Neural crest cell (in vitro differentiated cells): ENCODE results near the gene PCK2. TPM values are rescaled to one million over a fixed set of nuclear protein-coding genes. Genes with fewer than 3 reads are reported as not detected.

Experiments
- DNase-seq: peaks from one replicate; pipeline ENCODE4 v3.0.0; 2021; ENCODE audit warnings: low read depth, mixed read lengths, low spot score
- H3K27ac Mint-ChIP-seq: one replicate; pipeline ENCODE4 v1.8.0; 2021; ENCODE audit warnings: mild to moderate bottlenecking, mixed read lengths; ENCODE audit not compliant: unreplicated experiment
- H3K27me3 Mint-ChIP-seq: 2 replicates; pipeline ENCODE4 v1.8.0; 2021; ENCODE audit warnings: low read depth, mild to moderate bottlenecking, mixed read lengths
- H3K36me3 Mint-ChIP-seq: 2 replicates; pipeline ENCODE4 v1.8.0; 2021; ENCODE audit warnings: low read depth, mild to moderate bottlenecking, mixed read lengths
- H3K4me1 Mint-ChIP-seq: 2 replicates; pipeline ENCODE4 v1.8.0; 2021; ENCODE audit warnings: mixed read lengths
- H3K4me3 Mint-ChIP-seq: one replicate; pipeline ENCODE4 v1.8.0; 2021; ENCODE audit warnings: mild to moderate bottlenecking, mixed read lengths
- H3K9me3 Mint-ChIP-seq: 2 replicates; pipeline ENCODE4 v1.8.0; 2021; ENCODE audit warnings: mixed read lengths
- CTCF ChIP-seq: fragments of 200-600 bp; sonication (generic); conservative IDR thresholded peaks from 2 replicates; pipeline ENCODE4 v1.5.0; 2021; ENCODE audit warnings: antibody characterized with exemption, mild to moderate bottlenecking
- total RNA-seq: library from RNA; stranded (reverse); gene quantifications from 2 replicates; pipeline ENCODE4 v1.2.1, GENCODE V29; 2021

The PCK2 gene
- total RNA-seq, 1 donor from 2014 or later = 26.7 TPM

DNA sequence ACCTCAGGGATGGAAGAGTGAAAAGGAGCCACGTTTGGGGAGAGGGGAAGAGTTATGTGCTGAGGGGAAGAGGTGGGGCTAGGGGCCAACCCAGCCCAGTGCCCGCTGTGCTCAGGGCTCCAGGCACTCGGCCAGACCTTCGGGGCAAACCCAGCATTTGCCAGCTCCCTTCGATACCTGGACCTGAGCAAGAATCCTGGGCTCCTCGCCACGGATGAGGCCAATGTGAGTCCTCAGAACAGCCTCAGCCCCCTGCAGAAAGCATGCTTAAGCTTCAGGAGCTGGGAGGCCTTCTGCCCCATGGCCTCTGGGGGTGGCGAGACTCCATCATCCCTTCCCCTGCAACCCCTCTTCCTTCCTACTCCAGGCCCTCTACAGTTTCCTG, 37.3 kb upstream of the PCK2 start:
- no peak overlapping the region for H3K27ac Mint-ChIP-seq
- peaks cover 7% of the 10 kb centered on the region for H3K27me3 Mint-ChIP-seq
- no peak for TF ChIP-seq CTCF
- no peak overlapping the region for H3K4me3 Mint-ChIP-seq
- H3K36me3 Mint-ChIP-seq = no peaks in the 10 kb centered on the region
- peaks cover 13% of the 10 kb centered on the region for H3K4me1 Mint-ChIP-seq
- no peaks in the 10 kb centered on the region for H3K9me3 Mint-ChIP-seq
- DNase-seq = no peak

DNA sequence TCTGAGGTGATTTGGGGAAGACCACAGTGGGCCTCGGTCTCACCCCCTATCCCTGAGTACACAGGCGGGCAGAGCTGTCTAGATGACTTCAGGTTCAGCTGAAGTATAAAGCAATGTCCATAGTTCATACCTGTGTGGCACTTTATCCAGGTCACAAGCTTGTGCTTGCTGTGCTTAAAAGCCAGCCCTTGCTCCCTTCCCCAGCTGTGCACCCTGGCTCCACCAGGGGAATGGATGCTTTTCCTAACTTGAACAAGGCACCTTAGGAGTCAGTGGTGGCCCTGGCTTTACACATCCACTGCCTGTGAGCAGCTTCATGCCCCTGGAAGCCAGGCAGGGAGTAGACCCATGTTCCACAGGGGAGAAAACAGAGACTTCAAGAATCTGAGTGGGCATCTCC, 36.8 kb upstream of the PCK2 start:
- Mint-ChIP-seq H3K4me1 (peaks cover 13% of the 10 kb centered on the region), H3K27ac (no peak overlapping the region)

DNA sequence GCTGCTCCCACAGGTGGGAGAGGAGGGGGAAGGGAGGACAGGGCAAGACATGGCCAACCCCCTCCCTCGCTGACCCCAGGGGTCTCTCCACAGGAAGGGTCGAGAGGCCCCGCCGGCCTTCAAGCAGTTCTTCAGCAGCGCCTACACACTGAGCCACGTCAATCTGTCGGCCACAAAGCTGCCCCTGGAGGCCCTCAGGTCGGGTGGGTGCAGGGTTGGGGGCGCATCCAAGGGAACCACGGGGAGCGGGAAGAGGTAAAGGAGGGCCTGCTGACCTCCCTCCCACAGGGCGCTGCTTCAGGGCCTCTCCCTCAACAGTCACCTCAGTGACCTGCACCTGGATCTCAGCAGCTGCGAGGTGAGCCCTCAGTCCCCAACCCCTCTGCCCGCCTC, 36.2 kb upstream of the PCK2 start:
- no peaks in the 10 kb centered on the region for H3K9me3 Mint-ChIP-seq
- H3K27me3 Mint-ChIP-seq = peaks cover 3% of the 10 kb centered on the region
- H3K27ac Mint-ChIP-seq = no peak overlapping the region
- no peak for DNase-seq
- no peaks in the 10 kb centered on the region for H3K36me3 Mint-ChIP-seq
- peak overlapping the region; percentile 62 for H3K4me3 Mint-ChIP-seq
- TF ChIP-seq CTCF = no peak
- peaks cover 9% of the 10 kb centered on the region for H3K4me1 Mint-ChIP-seq

More for the DNA sequence above, 36.8 kb upstream of the PCK2 start:
- no peaks in the 10 kb centered on the region for H3K9me3 Mint-ChIP-seq
- no peaks in the 10 kb centered on the region for H3K36me3 Mint-ChIP-seq
- no peak for TF ChIP-seq CTCF
- H3K4me3 Mint-ChIP-seq = no peak overlapping the region
- no peak for DNase-seq
- H3K27me3 Mint-ChIP-seq = peaks cover 7% of the 10 kb centered on the region

DNA sequence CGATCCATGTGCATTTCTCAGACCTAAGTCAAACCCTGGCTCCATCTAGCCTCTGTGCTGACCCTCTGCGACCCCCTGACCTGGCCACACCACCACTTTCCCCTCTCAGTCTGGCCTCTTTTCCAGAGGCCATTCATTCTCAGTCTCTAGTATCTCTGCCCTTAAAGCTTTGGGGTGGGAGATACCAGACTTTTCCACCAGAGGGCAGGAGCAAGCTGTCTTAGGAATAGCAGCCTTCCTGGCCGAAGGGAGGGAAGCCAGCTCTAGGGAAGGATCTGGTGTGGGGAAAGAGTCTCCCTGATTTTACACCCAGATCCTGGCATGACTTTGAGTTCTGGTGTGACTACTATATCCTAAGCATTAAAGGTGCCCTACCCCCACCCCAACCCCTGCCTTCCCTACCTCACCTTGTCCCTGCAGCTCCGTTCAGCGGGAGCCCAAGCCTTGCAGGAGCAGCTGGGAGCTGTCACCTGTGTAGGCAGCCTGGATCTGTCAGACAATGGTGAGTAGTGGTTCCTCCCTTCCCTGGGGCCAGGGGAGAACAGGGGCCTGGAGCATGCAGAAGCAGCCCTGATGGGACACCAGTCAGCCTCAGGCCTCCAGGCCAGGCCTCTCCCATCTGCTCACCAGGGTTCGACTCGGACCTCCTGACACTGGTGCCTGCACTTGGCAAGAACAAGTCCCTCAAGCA, 35.7 kb upstream of the PCK2 start:
- no peak overlapping the region for H3K27ac Mint-ChIP-seq

GRCh38 chr14:24058951-24059475, 35.1 kb upstream of the PCK2 start:
- Mint-ChIP-seq H3K4me3 (no peak overlapping the region), H3K27me3 (no peaks in the 10 kb centered on the region), H3K27ac (no peak overlapping the region), H3K9me3 (no peaks in the 10 kb centered on the region), H3K4me1 (peaks cover 5% of the 10 kb centered on the region), H3K36me3 (no peaks in the 10 kb centered on the region)
- no peak for DNase-seq
- no peak for TF ChIP-seq CTCF

More for the DNA sequence above, 35.7 kb upstream of the PCK2 start:
- peak; percentile 61 for TF ChIP-seq CTCF
- H3K4me1 Mint-ChIP-seq = peaks cover 5% of the 10 kb centered on the region
- H3K4me3 Mint-ChIP-seq = peak overlapping the region; percentile 62
- no peaks in the 10 kb centered on the region for H3K9me3 Mint-ChIP-seq
- H3K27me3 Mint-ChIP-seq = no peaks in the 10 kb centered on the region
- peak; percentile 26 for DNase-seq
- H3K36me3 Mint-ChIP-seq = no peaks in the 10 kb centered on the region
